GM18520 (cell line): ENCODE results near the gene MAD1L1.

ENCODE experiments used
- ATAC-seq: cut with Tn5 transposase; IDR thresholded peaks from one replicate; pipeline ENCODE4 v1.9.1; 2021; ENCODE audit not compliant: unreplicated experiment

Gene MAD1L1

GRCh38 chr7:1993031-1993695 is 239.6 kb downstream of the MAD1L1 start:
- no peak for ATAC-seq

GRCh38 chr7:1992554-1992953 is 240.2 kb downstream of the MAD1L1 start:
- no peak for ATAC-seq

GRCh38 chr7:1990001-1990670 is 242.6 kb downstream of the MAD1L1 start:
- ATAC-seq, result no peak

GRCh38 chr7:1989049-1989860 is 243.5 kb downstream of the MAD1L1 start:
- ATAC-seq, result no peak

- no peak for ATAC-seq
Observed at GRCh38 chr7:1988533-1988930, 244.2 kb downstream of the MAD1L1 start.

- no peak for ATAC-seq
Observed at GRCh38 chr7:1987591-1988532, 244.9 kb downstream of the MAD1L1 start.

GRCh38 chr7:1987084-1987535 is 245.6 kb downstream of the MAD1L1 start:
- ATAC-seq, result no peak

GRCh38 chr7:1986366-1987083 is 246.2 kb downstream of the MAD1L1 start:
- ATAC-seq, result no peak

- no peak for ATAC-seq
Observed at GRCh38 chr7:1985936-1986335, 246.8 kb downstream of the MAD1L1 start.

GRCh38 chr7:1985042-1985441 is 247.7 kb downstream of the MAD1L1 start:
- ATAC-seq, result no peak

- no peak for ATAC-seq
Observed at GRCh38 chr7:1981878-1982230, 250.9 kb downstream of the MAD1L1 start.

- no peak for ATAC-seq
Observed at GRCh38 chr7:1981201-1981877, 251.4 kb downstream of the MAD1L1 start.

- ATAC-seq, result no peak
Observed at GRCh38 chr7:1979591-1980560, 252.9 kb downstream of the MAD1L1 start.

GRCh38 chr7:1978656-1979590 is 253.8 kb downstream of the MAD1L1 start:
- ATAC-seq, result no peak

GRCh38 chr7:1977876-1978441 is 254.8 kb downstream of the MAD1L1 start:
- no peak for ATAC-seq

- ATAC-seq, result no peak
Observed at GRCh38 chr7:1977059-1977875, 255.5 kb downstream of the MAD1L1 start.
